HEK293 (cell line): Measurements from ENCODE around the gene PTPRF.

Experiments used
- CTCF ChIA-PET: fragments of 350-600 bp; formaldehyde crosslinking; extraction: SDS; loops from one replicate; lab custom pipeline; 2021; ENCODE audit warnings: antibody characterized with exemption; lab: Yijun Ruan, JAX
- POLR2A ChIA-PET: fragments of 300-600 bp; formaldehyde crosslinking; extraction: SDS; loops from one replicate; lab custom pipeline; 2020; ENCODE audit warnings: antibody characterized with exemption, inconsistent platforms; lab: Yijun Ruan, JAX
- H3K27ac ChIP-seq: fragments of 200-500 bp; sonication (Bioruptor generic); 2 replicates; pipeline ENCODE4 v1.5.1; 2014; ENCODE audit warnings: low read depth, low read length, control low read depth, inconsistent platforms; ENCODE audit errors: extremely low read depth
- H3K36me3 ChIP-seq, 2 experiments: fragments of 200-500 bp in 1 of 2; sonication (Bioruptor generic) in 1 of 2; 1 replicate in 1 of 2; 2 replicates in 1 of 2; pipeline ENCODE4 v1.5.1; 2014 to 2017; ENCODE audit warnings: inconsistent platforms in 2 of 2, low read length in 2 of 2; ENCODE audit not compliant: control insufficient read depth in 2 of 2, insufficient read depth in 1 of 2
- H3K4me1 ChIP-seq: fragments of 200-500 bp; sonication (Bioruptor generic); 2 replicates; pipeline ENCODE4 v1.5.1; 2014; ENCODE audit warnings: mild to moderate bottlenecking, low read length, inconsistent platforms; ENCODE audit not compliant: control insufficient read depth, insufficient read depth
- H3K4me3 ChIP-seq: 2 replicates; pipeline ENCODE4 v1.5.1; 2011; ENCODE audit warnings: low read depth, mild to moderate bottlenecking, control low read depth, low read length, moderate library complexity
- H3K9me3 ChIP-seq: fragments of 200-500 bp; sonication (Bioruptor generic); 2 replicates; pipeline ENCODE4 v1.5.1; 2014; ENCODE audit warnings: low read depth, low read length, inconsistent platforms; ENCODE audit not compliant: control insufficient read depth, insufficient read depth
- BCL11A ChIP-seq: fragments of 450-650 bp; formaldehyde crosslinking; IDR thresholded peaks from 2 replicates; pipeline ENCODE4 v1.5.1; 2016; ENCODE audit warnings: low read depth, missing biosample characterization, missing genetic modification characterization
- GLI4 ChIP-seq: fragments of 450-650 bp; formaldehyde crosslinking; IDR thresholded peaks from 2 replicates; pipeline ENCODE4 v1.5.1; 2016; ENCODE audit warnings: missing biosample characterization, missing genetic modification characterization
- GLIS1 ChIP-seq: fragments of 450-650 bp; formaldehyde crosslinking; IDR thresholded peaks from 2 replicates; pipeline ENCODE4 v1.5.1; 2016; ENCODE audit warnings: missing biosample characterization, missing genetic modification characterization
- IKZF3 ChIP-seq: fragments of 450-650 bp; IDR thresholded peaks from 2 replicates; pipeline ENCODE4 v1.5.0; 2018; ENCODE audit warnings: missing biosample characterization, mild to moderate bottlenecking, missing genetic modification characterization, moderate library complexity
- KLF10 ChIP-seq: fragments of 450-650 bp; IDR thresholded peaks from 2 replicates; pipeline ENCODE4 v1.5.1; 2018; ENCODE audit warnings: missing biosample characterization, mild to moderate bottlenecking, missing genetic modification characterization
- SCRT2 ChIP-seq: fragments of 450-650 bp; formaldehyde crosslinking; IDR thresholded peaks from 2 replicates; pipeline ENCODE4 v1.5.1; 2016; ENCODE audit warnings: missing biosample characterization, missing genetic modification characterization
- TSHZ1 ChIP-seq: fragments of 450-650 bp; formaldehyde crosslinking; IDR thresholded peaks from 2 replicates; pipeline ENCODE4 v1.5.1; 2016; ENCODE audit warnings: missing biosample characterization, missing genetic modification characterization, borderline replicate concordance
- ZFP37 ChIP-seq: fragments of 450-650 bp; formaldehyde crosslinking; IDR thresholded peaks from 2 replicates; pipeline ENCODE4 v1.5.1; 2016; ENCODE audit warnings: missing biosample characterization, missing genetic modification characterization
- ZNF138 ChIP-seq: fragments of 450-650 bp; formaldehyde crosslinking; IDR thresholded peaks from 2 replicates; pipeline ENCODE4 v1.5.1; 2016; ENCODE audit warnings: missing biosample characterization, missing genetic modification characterization, borderline replicate concordance
- ZNF16 ChIP-seq: fragments of 450-650 bp; formaldehyde crosslinking; IDR thresholded peaks from 2 replicates; pipeline ENCODE4 v1.5.1; 2016; ENCODE audit warnings: low read depth, missing biosample characterization, missing genetic modification characterization
- ZNF169 ChIP-seq: fragments of 450-650 bp; formaldehyde crosslinking; IDR thresholded peaks from 2 replicates; pipeline ENCODE4 v1.5.1; 2016; ENCODE audit warnings: missing biosample characterization, missing genetic modification characterization
- ZNF335 ChIP-seq: fragments of 450-650 bp; formaldehyde crosslinking; conservative IDR thresholded peaks from 2 replicates; pipeline ENCODE4 v1.5.1; 2016; ENCODE audit warnings: missing biosample characterization, missing genetic modification characterization
- ZNF398 ChIP-seq: fragments of 450-650 bp; formaldehyde crosslinking; IDR thresholded peaks from 2 replicates; pipeline ENCODE4 v1.5.1; 2017; ENCODE audit warnings: missing biosample characterization, missing genetic modification characterization
- ZNF404 ChIP-seq: fragments of 450-650 bp; formaldehyde crosslinking; IDR thresholded peaks from 2 replicates; pipeline ENCODE4 v1.5.1; 2017; ENCODE audit warnings: missing biosample characterization, missing genetic modification characterization
- ZNF514 ChIP-seq: fragments of 450-650 bp; formaldehyde crosslinking; IDR thresholded peaks from 2 replicates; pipeline ENCODE4 v1.5.1; 2016; ENCODE audit warnings: missing biosample characterization, missing genetic modification characterization
- ZNF561 ChIP-seq: fragments of 450-650 bp; IDR thresholded peaks from 2 replicates; pipeline ENCODE4 v1.5.1; 2018; ENCODE audit warnings: missing biosample characterization, missing genetic modification characterization, borderline replicate concordance
- ZNF621 ChIP-seq: fragments of 450-650 bp; formaldehyde crosslinking; IDR thresholded peaks from 2 replicates; pipeline ENCODE4 v1.5.1; 2017; ENCODE audit warnings: missing biosample characterization, missing genetic modification characterization
- ZNF654 ChIP-seq: fragments of 450-650 bp; formaldehyde crosslinking; IDR thresholded peaks from 2 replicates; pipeline ENCODE4 v1.5.1; 2016; ENCODE audit warnings: low read depth, missing biosample characterization, missing genetic modification characterization
- ZNF791 ChIP-seq: fragments of 450-650 bp; formaldehyde crosslinking; IDR thresholded peaks from 2 replicates; pipeline ENCODE4 v1.5.1; 2016; ENCODE audit warnings: missing biosample characterization, missing genetic modification characterization
- TF ChIP-seq, protein P1 (sequence below): fragments of 450-650 bp; formaldehyde crosslinking; IDR thresholded peaks from 2 replicates; pipeline ENCODE4 v1.5.1; 2016; ENCODE audit warnings: missing biosample characterization, missing genetic modification characterization
- TF ChIP-seq, protein P2 (sequence below): fragments of 450-650 bp; formaldehyde crosslinking; IDR thresholded peaks from 2 replicates; pipeline ENCODE4 v1.5.1; 2016; ENCODE audit warnings: missing biosample characterization, missing genetic modification characterization
- TF ChIP-seq, protein P3 (sequence below): fragments of 450-650 bp; formaldehyde crosslinking; IDR thresholded peaks from 2 replicates; pipeline ENCODE4; 2016; ENCODE audit warnings: missing biosample characterization, missing genetic modification characterization

PTPRF gene

GRCh38 chr1:43582162-43582566 lies 51.5 kb downstream of the PTPRF start (continued):
- TF ChIP-seq GLI4 (tag by site-specific recombination) (no peak), ZNF654 (no peak), KLF10 (tag by site-specific recombination) (no peak), ZNF561 (tag by site-specific recombination) (no peak), TSHZ1 (no peak), ZNF404 (no peak), ZNF514 (tag by site-specific recombination) (no peak), ZNF335 (tag by site-specific recombination) (peak; percentile 32; the same call in 1 of the 2 replicates), ZNF621 (tag by site-specific recombination) (no peak), BCL11A (tag by site-specific recombination) (no peak), ZFP37 (tag by site-specific recombination) (no peak), ZNF791 (tag by site-specific recombination) (no peak), GLIS1 (peak; percentile 88), ZNF16 (tag by site-specific recombination) (no peak)
- TF ChIP-seq, protein P1, sequence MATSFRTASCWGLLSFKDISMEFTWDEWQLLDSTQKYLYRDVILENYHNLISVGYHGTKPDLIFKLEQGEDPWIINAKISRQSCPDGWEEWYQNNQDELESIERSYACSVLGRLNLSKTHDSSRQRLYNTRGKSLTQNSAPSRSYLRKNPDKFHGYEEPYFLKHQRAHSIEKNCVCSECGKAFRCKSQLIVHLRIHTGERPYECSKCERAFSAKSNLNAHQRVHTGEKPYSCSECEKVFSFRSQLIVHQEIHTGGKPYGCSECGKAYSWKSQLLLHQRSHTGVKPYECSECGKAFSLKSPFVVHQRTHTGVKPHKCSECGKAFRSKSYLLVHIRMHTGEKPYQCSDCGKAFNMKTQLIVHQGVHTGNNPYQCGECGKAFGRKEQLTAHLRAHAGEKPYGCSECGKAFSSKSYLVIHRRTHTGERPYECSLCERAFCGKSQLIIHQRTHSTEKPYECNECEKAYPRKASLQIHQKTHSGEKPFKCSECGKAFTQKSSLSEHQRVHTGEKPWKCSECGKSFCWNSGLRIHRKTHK (tag by site-specific recombination): no peak
- TF ChIP-seq, protein P2, sequence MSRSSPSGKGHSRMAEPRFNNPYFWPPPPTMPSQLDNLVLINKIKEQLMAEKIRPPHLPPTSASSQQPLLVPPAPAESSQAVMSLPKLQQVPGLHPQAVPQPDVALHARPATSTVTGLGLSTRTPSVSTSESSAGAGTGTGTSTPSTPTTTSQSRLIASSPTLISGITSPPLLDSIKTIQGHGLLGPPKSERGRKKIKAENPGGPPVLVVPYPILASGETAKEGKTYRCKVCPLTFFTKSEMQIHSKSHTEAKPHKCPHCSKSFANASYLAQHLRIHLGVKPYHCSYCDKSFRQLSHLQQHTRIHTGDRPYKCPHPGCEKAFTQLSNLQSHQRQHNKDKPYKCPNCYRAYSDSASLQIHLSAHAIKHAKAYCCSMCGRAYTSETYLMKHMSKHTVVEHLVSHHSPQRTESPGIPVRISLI (tag by site-specific recombination): no peak
- TF ChIP-seq, all 188 proteins: peak for 33

DNA sequence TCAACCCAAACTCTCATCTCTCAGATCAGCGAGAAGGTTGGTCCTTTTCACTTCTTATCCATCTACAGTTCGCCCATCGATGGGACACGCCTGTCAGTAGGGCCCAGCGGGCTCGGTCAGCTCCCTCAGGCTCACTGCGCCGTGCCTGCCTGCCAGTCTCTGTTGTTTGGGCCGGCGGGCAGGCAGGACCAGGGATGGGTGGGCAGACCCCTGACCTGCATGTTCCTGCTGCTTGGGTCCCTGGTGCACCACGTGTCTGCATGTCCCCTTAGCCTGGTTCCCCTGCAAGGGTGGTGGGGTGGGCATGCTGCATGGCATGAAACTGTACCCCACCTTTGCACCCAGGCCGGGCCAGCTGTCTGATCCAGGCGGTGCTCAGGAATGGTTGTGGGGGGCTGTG lies 52.4 kb downstream of the PTPRF start:
- POLR2A ChIA-PET: interaction anchor here (1.5 kb wide), 1 partner anchor 33 kb away, joined by 7 read pairs; no protein-coding TSS in a partner anchor
- H3K9me3 ChIP-seq: no peaks in the 10 kb centered on the region
- H3K4me1 ChIP-seq: no peaks in the 10 kb centered on the region
- H3K27ac ChIP-seq: no peak overlapping the region
- CTCF ChIA-PET: interaction anchor here (0.8 to 2.0 kb wide), 2 partner anchors 53 to 56 kb away, joined by 5 to 9 read pairs; partner anchors contain the start of gene PTPRF
- TF ChIP-seq IKZF3 (tag by site-specific recombination): no peak
- H3K36me3 ChIP-seq: peaks cover 3 to 75% of the 10 kb centered on the region in 2 experiments; a peak in 2 of 3 replicates
- H3K4me3 ChIP-seq: no peak overlapping the region

DNA sequence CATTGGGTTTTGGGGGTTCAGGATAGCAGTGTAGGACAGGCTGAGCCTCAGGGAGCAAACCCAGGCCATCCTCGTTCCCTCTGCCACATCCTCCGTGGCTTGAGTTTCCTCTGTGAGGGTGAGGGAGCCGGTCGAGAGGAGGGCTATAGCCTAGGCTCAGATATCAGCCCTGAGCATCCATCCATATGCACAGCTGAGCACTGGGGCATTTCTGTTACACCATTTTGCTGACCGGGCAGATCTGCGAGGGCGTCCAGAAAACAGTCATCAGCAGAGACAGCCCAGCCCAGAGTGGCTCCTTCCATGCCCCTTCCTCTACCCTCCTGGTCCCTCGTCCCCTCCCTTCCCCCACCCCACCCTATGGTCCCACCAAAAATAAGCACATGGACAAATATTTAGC lies 53.5 kb downstream of the PTPRF start:
- ChIA-PET POLR2A (no interaction called here), CTCF (no interaction called here)
- Histone ChIP-seq H3K9me3 (no peaks in the 10 kb centered on the region), H3K4me1 (no peaks in the 10 kb centered on the region), H3K36me3 (peaks cover 3 to 75% of the 10 kb centered on the region in 2 experiments; a peak in 2 of 3 replicates), H3K4me3 (no peak overlapping the region), H3K27ac (no peak overlapping the region)
- no peak for TF ChIP-seq ZNF398 (tag by site-specific recombination)
- no peak for TF ChIP-seq ZFP37 (tag by site-specific recombination)
- TF ChIP-seq, protein P3, sequence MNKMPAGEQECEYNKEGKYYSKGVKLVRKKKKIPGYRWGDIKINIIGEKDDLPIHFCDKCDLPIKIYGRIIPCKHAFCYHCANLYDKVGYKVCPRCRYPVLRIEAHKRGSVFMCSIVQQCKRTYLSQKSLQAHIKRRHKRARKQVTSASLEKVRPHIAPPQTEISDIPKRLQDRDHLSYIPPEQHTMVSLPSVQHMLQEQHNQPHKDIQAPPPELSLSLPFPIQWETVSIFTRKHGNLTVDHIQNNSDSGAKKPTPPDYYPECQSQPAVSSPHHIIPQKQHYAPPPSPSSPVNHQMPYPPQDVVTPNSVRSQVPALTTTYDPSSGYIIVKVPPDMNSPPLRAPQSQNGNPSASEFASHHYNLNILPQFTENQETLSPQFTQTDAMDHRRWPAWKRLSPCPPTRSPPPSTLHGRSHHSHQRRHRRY (tag by site-specific recombination): no peak
- TF ChIP-seq ZNF169 (tag by site-specific recombination): no peak
- TF ChIP-seq SCRT2 (tag by site-specific recombination): no peak
- TF ChIP-seq ZNF138 (tag by site-specific recombination): no peak
